Measurements from ENCODE around the gene EXOC6. TPM values are rescaled to one million over a fixed set of nuclear protein-coding genes. Genes with fewer than 3 reads are reported as not detected.

Gene EXOC6
- polyA plus RNA-seq, 4 donors, result 6.7 to 17.5 (median 9.6) TPM

DNA sequence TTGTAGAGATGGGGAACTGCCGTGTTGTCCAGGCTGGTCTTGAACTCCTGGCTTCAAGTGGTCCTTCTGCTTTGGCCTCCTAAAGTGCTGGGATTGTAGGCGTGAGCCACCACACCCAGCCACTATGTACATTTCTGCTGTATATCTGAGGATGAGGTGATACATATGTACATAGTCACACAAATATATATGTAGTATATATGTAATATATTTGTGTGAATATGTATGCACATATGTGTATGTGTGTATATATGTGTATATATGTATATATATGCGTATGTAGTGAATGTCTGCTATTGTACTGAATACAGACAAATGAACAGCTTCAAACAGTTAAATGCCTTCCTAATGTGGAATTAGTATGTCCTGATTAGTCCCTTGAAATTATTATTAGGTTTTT is 70.3 kb downstream of the EXOC6 start:
- H3K4me3 ChIP-seq (ENCODE audit: low read depth in 1 of 3, low read length in 3 of 3), result no peak overlapping the region
- no peaks in the 10 kb centered on the region for H3K4me1 ChIP-seq (ENCODE audit: control insufficient read depth in 3 of 3, insufficient read depth in 2 of 3, low read depth in 1 of 3, low read length in 2 of 3)
- H3K9me3 ChIP-seq (ENCODE audit: control insufficient read depth in 2 of 2, insufficient read depth in 1 of 2, low read depth in 1 of 2, low read length in 1 of 2), result no peaks in the 10 kb centered on the region
- H3K27me3 ChIP-seq (ENCODE audit: control insufficient read depth in 3 of 3, insufficient read depth in 3 of 3, low read length in 3 of 3), result no peaks in the 10 kb centered on the region
- H3K27ac ChIP-seq (ENCODE audit: low read depth in 1 of 3, low read length in 2 of 3), result no peak overlapping the region
- WGBS, 3 donors, result 97 to 99% (median 98%) methylated on average over 3 of the region's 3 CpGs
- DNase-seq, result no peak
- FAIRE-seq, result no peak
- peaks cover 0 to 18% (median 0%) of the 10 kb centered on the region in 3 donors for H3K36me3 ChIP-seq (ENCODE audit: control insufficient read depth in 3 of 3, insufficient read depth in 2 of 3, low read depth in 1 of 3, low read length in 3 of 3)

DNA sequence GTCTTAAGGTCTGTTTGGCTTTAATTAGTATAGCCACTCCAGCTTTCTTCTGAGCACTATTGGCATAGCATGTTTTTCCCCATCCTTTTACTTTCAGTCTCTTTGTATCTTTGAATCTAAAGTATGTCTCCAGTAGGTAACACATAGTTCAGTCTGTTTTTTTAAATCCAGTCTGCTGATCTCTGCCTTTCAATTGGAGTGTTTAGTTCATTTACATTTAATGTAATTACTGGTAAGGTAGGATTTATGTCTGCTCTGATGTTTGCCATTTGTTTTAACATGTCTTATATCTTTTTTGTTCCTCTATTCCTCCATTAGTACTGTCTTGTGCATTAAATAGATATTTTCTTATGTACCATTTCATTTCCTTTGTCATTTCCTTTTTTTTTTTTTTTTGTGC is 72.5 kb downstream of the EXOC6 start:
- Histone ChIP-seq H3K27ac (ENCODE audit: low read depth in 1 of 3, low read length in 2 of 3) (no peak overlapping the region), H3K4me1 (ENCODE audit: control insufficient read depth in 3 of 3, insufficient read depth in 2 of 3, low read depth in 1 of 3, low read length in 2 of 3) (no peaks in the 10 kb centered on the region), H3K9me3 (ENCODE audit: control insufficient read depth in 2 of 2, insufficient read depth in 1 of 2, low read depth in 1 of 2, low read length in 1 of 2) (no peaks in the 10 kb centered on the region), H3K36me3 (ENCODE audit: control insufficient read depth in 3 of 3, insufficient read depth in 2 of 3, low read depth in 1 of 3, low read length in 3 of 3) (peaks cover 0 to 15% (median 0%) of the 10 kb centered on the region in 3 donors), H3K4me3 (ENCODE audit: low read depth in 1 of 3, low read length in 3 of 3) (no peak overlapping the region), H3K27me3 (ENCODE audit: control insufficient read depth in 3 of 3, insufficient read depth in 3 of 3, low read length in 3 of 3) (no peaks in the 10 kb centered on the region)
- FAIRE-seq (no peak), DNase-seq (no peak)

DNA sequence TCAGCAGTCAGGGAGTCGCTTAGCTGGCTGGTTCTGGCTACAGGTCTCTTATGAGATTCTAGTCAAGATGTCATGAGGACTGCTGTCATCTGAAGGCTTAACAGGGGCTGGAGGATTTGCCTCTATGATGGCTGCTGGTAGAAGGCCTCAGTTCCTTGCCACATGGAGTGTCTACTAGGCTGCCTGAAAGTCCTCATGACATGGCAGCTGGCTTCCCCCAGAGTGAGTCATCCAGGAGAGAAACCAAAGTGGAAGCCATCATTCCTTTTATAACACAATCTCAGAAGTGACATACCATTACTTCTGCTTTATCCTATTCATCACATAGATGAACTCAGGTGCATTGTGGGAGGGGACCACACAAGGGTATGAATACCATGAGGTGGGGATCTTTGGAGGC is 75.1 kb downstream of the EXOC6 start:
- Histone ChIP-seq H3K36me3 (ENCODE audit: control insufficient read depth in 3 of 3, insufficient read depth in 2 of 3, low read depth in 1 of 3, low read length in 3 of 3) (peaks cover 0 to 10% (median 0%) of the 10 kb centered on the region in 3 donors), H3K27me3 (ENCODE audit: control insufficient read depth in 3 of 3, insufficient read depth in 3 of 3, low read length in 3 of 3) (no peaks in the 10 kb centered on the region), H3K4me3 (ENCODE audit: low read depth in 1 of 3, low read length in 3 of 3) (no peak overlapping the region), H3K27ac (ENCODE audit: low read depth in 1 of 3, low read length in 2 of 3) (no peak overlapping the region), H3K4me1 (ENCODE audit: control insufficient read depth in 3 of 3, insufficient read depth in 2 of 3, low read depth in 1 of 3, low read length in 2 of 3) (no peaks in the 10 kb centered on the region), H3K9me3 (ENCODE audit: control insufficient read depth in 2 of 2, insufficient read depth in 1 of 2, low read depth in 1 of 2, low read length in 1 of 2) (no peaks in the 10 kb centered on the region)
- WGBS, 3 donors, result 96 to 100% (median 100%) methylated on average over 1 of the region's 1 CpG
- FAIRE-seq (no peak), DNase-seq (no peak)

DNA sequence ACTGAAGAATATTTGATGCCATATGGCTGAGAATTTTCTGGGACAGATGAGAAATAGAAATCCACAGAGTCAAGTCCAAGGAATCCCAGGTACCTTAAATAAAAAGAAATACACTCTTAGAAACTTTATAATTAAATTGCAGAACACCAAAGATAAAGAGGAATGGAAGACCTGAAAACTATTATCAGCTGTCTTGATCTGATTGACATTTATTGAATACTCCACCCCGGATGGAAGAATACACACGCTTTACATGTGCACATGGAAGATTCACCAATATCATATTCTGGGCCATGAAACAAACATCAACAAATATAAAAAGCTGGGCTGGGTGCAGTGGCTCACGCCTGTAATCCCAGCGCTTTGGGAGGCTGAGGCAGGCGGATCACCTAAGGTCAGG is 81.6 kb downstream of the EXOC6 start:
- H3K4me1 ChIP-seq (ENCODE audit: control insufficient read depth in 3 of 3, insufficient read depth in 2 of 3, low read depth in 1 of 3, low read length in 2 of 3), result peaks cover 0 to 2% (median 0%) of the 10 kb centered on the region in 3 donors
- no peak overlapping the region for H3K27ac ChIP-seq (ENCODE audit: low read depth in 1 of 3, low read length in 2 of 3)
- peaks cover 0 to 5% (median 0%) of the 10 kb centered on the region in 3 donors for H3K36me3 ChIP-seq (ENCODE audit: control insufficient read depth in 3 of 3, insufficient read depth in 2 of 3, low read depth in 1 of 3, low read length in 3 of 3)
- no peaks in the 10 kb centered on the region for H3K27me3 ChIP-seq (ENCODE audit: control insufficient read depth in 3 of 3, insufficient read depth in 3 of 3, low read length in 3 of 3)
- no peaks in the 10 kb centered on the region for H3K9me3 ChIP-seq (ENCODE audit: control insufficient read depth in 2 of 2, insufficient read depth in 1 of 2, low read depth in 1 of 2, low read length in 1 of 2)
- FAIRE-seq, result no peak
- DNase-seq, result no peak
- WGBS, 3 donors, result 99% methylated on average over 5 of the region's 5 CpGs
- no peak overlapping the region for H3K4me3 ChIP-seq (ENCODE audit: low read depth in 1 of 3, low read length in 3 of 3)

DNA sequence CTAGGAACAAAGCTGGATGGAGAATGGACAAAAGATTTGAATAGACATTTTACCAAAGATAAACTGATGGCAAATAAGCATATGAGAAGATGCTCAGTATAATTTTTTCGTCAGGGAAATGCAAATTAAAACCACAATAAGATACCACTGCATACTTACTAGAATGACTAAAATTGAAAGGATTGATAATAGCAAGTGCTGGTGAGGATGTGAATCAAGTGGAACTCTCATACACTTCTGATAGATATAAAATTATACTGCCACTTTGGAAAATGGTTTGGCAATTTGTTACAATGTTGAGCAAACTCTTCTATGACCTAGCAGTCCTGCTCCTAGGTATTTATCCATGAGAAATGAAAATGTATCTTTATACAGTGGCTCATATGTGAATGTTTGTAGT is 83.3 kb downstream of the EXOC6 start:
- 45 to 73% (median 72%) methylated on average over 1 of the region's 1 CpG for WGBS, 3 donors
- Histone ChIP-seq H3K4me3 (ENCODE audit: low read depth in 1 of 3, low read length in 3 of 3) (no peak overlapping the region), H3K27me3 (ENCODE audit: control insufficient read depth in 3 of 3, insufficient read depth in 3 of 3, low read length in 3 of 3) (no peaks in the 10 kb centered on the region), H3K9me3 (ENCODE audit: control insufficient read depth in 2 of 2, insufficient read depth in 1 of 2, low read depth in 1 of 2, low read length in 1 of 2) (no peaks in the 10 kb centered on the region), H3K4me1 (ENCODE audit: control insufficient read depth in 3 of 3, insufficient read depth in 2 of 3, low read depth in 1 of 3, low read length in 2 of 3) (peaks cover 0 to 2% (median 0%) of the 10 kb centered on the region in 3 donors), H3K27ac (ENCODE audit: low read depth in 1 of 3, low read length in 2 of 3) (no peak overlapping the region), H3K36me3 (ENCODE audit: control insufficient read depth in 3 of 3, insufficient read depth in 2 of 3, low read depth in 1 of 3, low read length in 3 of 3) (peaks cover 0 to 1% (median 0%) of the 10 kb centered on the region in 3 donors)
- no peak for DNase-seq
- no peak for FAIRE-seq

DNA sequence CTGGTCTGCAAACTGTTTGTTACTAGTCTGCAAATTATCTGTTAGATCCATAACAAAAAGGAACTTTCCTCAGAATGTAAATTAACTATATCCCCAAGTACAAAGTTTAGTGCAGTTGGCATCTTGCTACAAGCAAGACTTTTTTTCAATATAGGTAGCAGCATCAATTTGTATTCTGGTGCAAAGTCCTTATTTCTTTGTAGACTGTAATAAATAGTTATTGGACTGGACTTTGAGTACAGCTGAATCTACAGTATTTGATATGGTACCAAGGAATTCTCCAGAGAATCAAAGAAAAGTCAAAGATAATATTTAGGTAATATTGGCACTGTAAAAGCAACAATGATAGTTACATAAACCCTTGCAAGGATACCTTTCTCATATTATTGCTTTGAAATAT is 89.6 kb downstream of the EXOC6 start:
- Histone ChIP-seq H3K4me1 (ENCODE audit: control insufficient read depth in 3 of 3, insufficient read depth in 2 of 3, low read depth in 1 of 3, low read length in 2 of 3) (peaks cover 0 to 5% (median 0%) of the 10 kb centered on the region in 3 donors), H3K27ac (ENCODE audit: low read depth in 1 of 3, low read length in 2 of 3) (no peak overlapping the region), H3K4me3 (ENCODE audit: low read depth in 1 of 3, low read length in 3 of 3) (no peak overlapping the region), H3K27me3 (ENCODE audit: control insufficient read depth in 3 of 3, insufficient read depth in 3 of 3, low read length in 3 of 3) (no peaks in the 10 kb centered on the region), H3K36me3 (ENCODE audit: control insufficient read depth in 3 of 3, insufficient read depth in 2 of 3, low read depth in 1 of 3, low read length in 3 of 3) (peaks cover 0 to 3% (median 2%) of the 10 kb centered on the region in 3 donors), H3K9me3 (ENCODE audit: control insufficient read depth in 2 of 2, insufficient read depth in 1 of 2, low read depth in 1 of 2, low read length in 1 of 2) (no peaks in the 10 kb centered on the region)
- peak; percentile 65 to 73 for DNase-seq
- peak; percentile 79 for FAIRE-seq

DNA sequence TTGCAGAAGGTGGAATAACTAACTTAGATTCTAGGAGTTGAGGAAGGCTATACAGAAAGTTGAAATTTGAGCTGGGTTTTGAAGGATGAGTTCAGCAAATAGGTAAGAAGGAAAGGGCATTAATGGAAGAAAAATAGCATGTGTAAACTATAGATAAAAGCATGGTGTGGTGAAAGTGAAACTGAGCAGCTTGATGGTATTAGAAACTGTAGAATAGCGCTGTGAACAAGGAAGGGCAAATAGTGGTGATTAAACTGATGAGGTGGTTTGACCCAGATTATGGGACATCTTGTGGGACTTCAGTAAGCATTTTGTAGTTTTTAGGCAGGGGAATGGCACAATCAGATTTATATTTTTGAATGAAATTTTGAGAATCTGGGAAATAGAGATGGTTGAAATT is 90.5 kb downstream of the EXOC6 start:
- FAIRE-seq (no peak), DNase-seq (peak; percentile 38 to 43)
- Histone ChIP-seq H3K4me1 (ENCODE audit: control insufficient read depth in 3 of 3, insufficient read depth in 2 of 3, low read depth in 1 of 3, low read length in 2 of 3) (peaks cover 0 to 3% (median 0%) of the 10 kb centered on the region in 3 donors), H3K36me3 (ENCODE audit: control insufficient read depth in 3 of 3, insufficient read depth in 2 of 3, low read depth in 1 of 3, low read length in 3 of 3) (peaks cover 0 to 3% (median 2%) of the 10 kb centered on the region in 3 donors), H3K9me3 (ENCODE audit: control insufficient read depth in 2 of 2, insufficient read depth in 1 of 2, low read depth in 1 of 2, low read length in 1 of 2) (no peaks in the 10 kb centered on the region), H3K4me3 (ENCODE audit: low read depth in 1 of 3, low read length in 3 of 3) (no peak overlapping the region), H3K27ac (ENCODE audit: low read depth in 1 of 3, low read length in 2 of 3) (peak overlapping the region in 1 of 3 donors; percentile 54), H3K27me3 (ENCODE audit: control insufficient read depth in 3 of 3, insufficient read depth in 3 of 3, low read length in 3 of 3) (no peaks in the 10 kb centered on the region)
- 8 to 48% (median 19%) methylated on average over 1 of the region's 1 CpG for WGBS, 3 donors

DNA sequence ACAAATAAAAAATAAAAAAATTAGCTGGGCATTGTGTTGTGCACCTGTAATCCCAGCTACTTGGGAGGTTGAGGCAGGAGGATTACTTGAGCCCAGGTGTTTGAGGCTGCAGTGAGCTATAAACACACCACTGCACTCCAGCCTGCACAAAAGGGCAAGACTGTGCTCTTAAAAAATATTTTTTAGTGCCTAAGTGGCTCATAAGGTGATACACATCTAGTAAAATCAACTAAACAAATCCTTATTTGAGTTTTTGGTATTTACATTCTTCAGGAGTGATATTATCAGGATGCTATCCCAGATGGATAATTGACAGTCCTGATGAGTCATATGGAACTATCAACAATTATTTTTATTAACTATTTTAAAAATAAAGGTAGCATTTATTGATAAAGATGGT is 93.9 kb downstream of the EXOC6 start:
- FAIRE-seq, result peak; percentile 5
- no peak overlapping the region for H3K27ac ChIP-seq (ENCODE audit: low read depth in 1 of 3, low read length in 2 of 3)

DNA sequence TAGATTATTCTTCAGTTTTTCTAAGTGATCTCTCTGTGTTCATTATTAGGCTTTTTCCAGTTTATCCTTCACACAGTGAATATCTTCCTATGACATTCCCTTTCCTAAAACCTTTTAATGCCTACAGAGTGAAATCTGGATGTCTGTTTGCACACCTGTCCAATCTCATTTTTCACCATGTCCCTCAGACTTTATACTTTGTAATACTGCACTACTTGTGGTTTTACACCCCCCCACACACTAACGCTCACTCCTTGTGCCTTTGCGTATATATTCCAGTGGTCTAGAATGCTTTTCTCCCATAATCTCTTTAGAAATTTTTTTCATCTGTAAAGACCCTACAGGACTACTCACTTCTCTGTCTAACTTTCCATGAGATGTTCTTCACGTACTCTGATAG is 98.2 kb downstream of the EXOC6 start:
- Histone ChIP-seq H3K36me3 (ENCODE audit: control insufficient read depth in 3 of 3, insufficient read depth in 2 of 3, low read depth in 1 of 3, low read length in 3 of 3) (peaks cover 0 to 8% (median 0%) of the 10 kb centered on the region in 3 donors), H3K9me3 (ENCODE audit: control insufficient read depth in 2 of 2, insufficient read depth in 1 of 2, low read depth in 1 of 2, low read length in 1 of 2) (no peaks in the 10 kb centered on the region), H3K27ac (ENCODE audit: low read depth in 1 of 3, low read length in 2 of 3) (no peak overlapping the region), H3K4me3 (ENCODE audit: low read depth in 1 of 3, low read length in 3 of 3) (no peak overlapping the region), H3K27me3 (ENCODE audit: control insufficient read depth in 3 of 3, insufficient read depth in 3 of 3, low read length in 3 of 3) (no peaks in the 10 kb centered on the region), H3K4me1 (ENCODE audit: control insufficient read depth in 3 of 3, insufficient read depth in 2 of 3, low read depth in 1 of 3, low read length in 2 of 3) (no peaks in the 10 kb centered on the region)
- no peak for DNase-seq
- no peak for FAIRE-seq
- 96 to 99% (median 97%) methylated on average over 3 of the region's 3 CpGs for WGBS, 3 donors

More for the DNA sequence above, 93.9 kb downstream of the EXOC6 start:
- peaks cover 0 to 3% (median 0%) of the 10 kb centered on the region in 3 donors for H3K4me1 ChIP-seq (ENCODE audit: control insufficient read depth in 3 of 3, insufficient read depth in 2 of 3, low read depth in 1 of 3, low read length in 2 of 3)
- no peaks in the 10 kb centered on the region for H3K9me3 ChIP-seq (ENCODE audit: control insufficient read depth in 2 of 2, insufficient read depth in 1 of 2, low read depth in 1 of 2, low read length in 1 of 2)
- peaks cover 0 to 6% (median 2%) of the 10 kb centered on the region in 3 donors for H3K36me3 ChIP-seq (ENCODE audit: control insufficient read depth in 3 of 3, insufficient read depth in 2 of 3, low read depth in 1 of 3, low read length in 3 of 3)
- no peaks in the 10 kb centered on the region for H3K27me3 ChIP-seq (ENCODE audit: control insufficient read depth in 3 of 3, insufficient read depth in 3 of 3, low read length in 3 of 3)
- no peak overlapping the region for H3K4me3 ChIP-seq (ENCODE audit: low read depth in 1 of 3, low read length in 3 of 3)
- DNase-seq, result no peak

All from small intestine (tissue), 7 donors.